Measurements from ENCODE around the gene SPTBN1. TPM values are rescaled to one million over a fixed set of nuclear protein-coding genes. Genes with fewer than 3 reads are reported as not detected.
"Not testable (repeated sequence)": the region's sequence is repeated elsewhere in the genome, so short reads cannot be mapped to it uniquely, and the experiment has no call there.

Gene SPTBN1
- total RNA-seq, 2 experiments from 2014 or later, result 87.0 to 88.3 TPM

- Mint-ChIP-seq H3K9me3 (no peaks in the 10 kb centered on the region), H3K4me3 (no peak overlapping the region), H3K4me1 (peaks cover 26% of the 10 kb centered on the region), H3K27ac (no peak overlapping the region), H3K36me3 (no peaks in the 10 kb centered on the region), H3K27me3 (peaks cover 39% of the 10 kb centered on the region)
- no peak for DNase-seq
Measured at GRCh38 chr2:54675738-54676137, 219.6 kb downstream of the SPTBN1 start.

GRCh38 chr2:54676656-54677055 lies 220.5 kb downstream of the SPTBN1 start:
- H3K27ac Mint-ChIP-seq, result no peak overlapping the region
- H3K36me3 Mint-ChIP-seq, result no peaks in the 10 kb centered on the region
- no peak for DNase-seq
- H3K4me3 Mint-ChIP-seq, result no peak overlapping the region
- peaks cover 1% of the 10 kb centered on the region for H3K9me3 Mint-ChIP-seq
- peaks cover 35% of the 10 kb centered on the region for H3K4me1 Mint-ChIP-seq
- H3K27me3 Mint-ChIP-seq, result peaks cover 39% of the 10 kb centered on the region

- DNase-seq, result no peak
- Mint-ChIP-seq H3K27ac (no peak overlapping the region), H3K4me3 (no peak overlapping the region), H3K9me3 (peaks cover 1% of the 10 kb centered on the region), H3K36me3 (no peaks in the 10 kb centered on the region), H3K27me3 (peaks cover 40% of the 10 kb centered on the region), H3K4me1 (peaks cover 32% of the 10 kb centered on the region)
Measured at GRCh38 chr2:54677476-54678265, 221.5 kb downstream of the SPTBN1 start.

GRCh38 chr2:54678719-54679118 lies 222.6 kb downstream of the SPTBN1 start:
- H3K27ac Mint-ChIP-seq, result no peak overlapping the region
- peaks cover 22% of the 10 kb centered on the region for H3K4me1 Mint-ChIP-seq
- H3K27me3 Mint-ChIP-seq, result peaks cover 48% of the 10 kb centered on the region
- no peaks in the 10 kb centered on the region for H3K36me3 Mint-ChIP-seq
- H3K9me3 Mint-ChIP-seq, result peaks cover 1% of the 10 kb centered on the region
- no peak for DNase-seq
- no peak overlapping the region for H3K4me3 Mint-ChIP-seq

- DNase-seq, result peak; percentile 46
- Mint-ChIP-seq H3K4me3 (peak overlapping the region; percentile 60), H3K9me3 (peaks cover 1% of the 10 kb centered on the region), H3K36me3 (no peaks in the 10 kb centered on the region), H3K27ac (peak overlapping the region; percentile 44), H3K27me3 (peaks cover 44% of the 10 kb centered on the region), H3K4me1 (peaks cover 17% of the 10 kb centered on the region)
Measured at GRCh38 chr2:54680397-54681041, 224.4 kb downstream of the SPTBN1 start.

GRCh38 chr2:54681416-54681815 lies 225.3 kb downstream of the SPTBN1 start:
- no peak overlapping the region for H3K27ac Mint-ChIP-seq
- H3K9me3 Mint-ChIP-seq, result peaks cover 1% of the 10 kb centered on the region
- H3K27me3 Mint-ChIP-seq, result peaks cover 36% of the 10 kb centered on the region
- no peak for DNase-seq
- peaks cover 17% of the 10 kb centered on the region for H3K4me1 Mint-ChIP-seq
- H3K36me3 Mint-ChIP-seq, result no peaks in the 10 kb centered on the region
- no peak overlapping the region for H3K4me3 Mint-ChIP-seq

GRCh38 chr2:54683596-54683995 lies 227.5 kb downstream of the SPTBN1 start:
- DNase-seq, result no peak
- Mint-ChIP-seq H3K36me3 (no peaks in the 10 kb centered on the region), H3K27me3 (peaks cover 23% of the 10 kb centered on the region), H3K4me3 (no peak overlapping the region), H3K27ac (no peak overlapping the region), H3K4me1 (peaks cover 20% of the 10 kb centered on the region), H3K9me3 (peaks cover 1% of the 10 kb centered on the region)

GRCh38 chr2:54685263-54685775 lies 229.2 kb downstream of the SPTBN1 start:
- no peak for DNase-seq
- Mint-ChIP-seq H3K36me3 (no peaks in the 10 kb centered on the region), H3K4me1 (peaks cover 14% of the 10 kb centered on the region), H3K27me3 (peaks cover 10% of the 10 kb centered on the region), H3K9me3 (peaks cover 1% of the 10 kb centered on the region), H3K4me3 (no peak overlapping the region), H3K27ac (no peak overlapping the region)

GRCh38 chr2:54687595-54688152 lies 231.5 kb downstream of the SPTBN1 start:
- no peak for DNase-seq

GRCh38 chr2:54691445-54692135 lies 235.5 kb downstream of the SPTBN1 start:
- no peak for DNase-seq
- H3K9me3 Mint-ChIP-seq, result no peaks in the 10 kb centered on the region
- H3K27ac Mint-ChIP-seq, result no peak overlapping the region

More at GRCh38 chr2:54687595-54688152, 231.5 kb downstream of the SPTBN1 start:
- Mint-ChIP-seq H3K36me3 (no peaks in the 10 kb centered on the region), H3K27ac (no peak overlapping the region), H3K27me3 (peaks cover 8% of the 10 kb centered on the region), H3K9me3 (no peaks in the 10 kb centered on the region), H3K4me1 (peaks cover 2% of the 10 kb centered on the region), H3K4me3 (no peak overlapping the region)

GRCh38 chr2:54692556-54692955 lies 236.4 kb downstream of the SPTBN1 start:
- no peak for DNase-seq
- Mint-ChIP-seq H3K27me3 (peaks cover 7% of the 10 kb centered on the region), H3K36me3 (no peaks in the 10 kb centered on the region), H3K4me1 (peaks cover 2% of the 10 kb centered on the region), H3K4me3 (no peak overlapping the region), H3K9me3 (no peaks in the 10 kb centered on the region), H3K27ac (no peak overlapping the region)

More at GRCh38 chr2:54691445-54692135, 235.5 kb downstream of the SPTBN1 start:
- Mint-ChIP-seq H3K36me3 (no peaks in the 10 kb centered on the region), H3K27me3 (peaks cover 7% of the 10 kb centered on the region), H3K4me1 (peaks cover 2% of the 10 kb centered on the region), H3K4me3 (no peak overlapping the region)

GRCh38 chr2:54695378-54695777 lies 239.3 kb downstream of the SPTBN1 start:
- Mint-ChIP-seq H3K27me3 (peaks cover 7% of the 10 kb centered on the region), H3K36me3 (no peaks in the 10 kb centered on the region), H3K9me3 (peaks cover 1% of the 10 kb centered on the region), H3K4me1 (no peaks in the 10 kb centered on the region), H3K4me3 (no peak overlapping the region), H3K27ac (no peak overlapping the region)
- DNase-seq, result no peak

GRCh38 chr2:54697934-54698333 lies 241.8 kb downstream of the SPTBN1 start:
- Mint-ChIP-seq H3K9me3 (peaks cover 1% of the 10 kb centered on the region), H3K4me1 (peaks cover 5% of the 10 kb centered on the region), H3K36me3 (no peaks in the 10 kb centered on the region), H3K4me3 (no peak overlapping the region), H3K27me3 (peaks cover 7% of the 10 kb centered on the region), H3K27ac (no peak overlapping the region)
- DNase-seq, result no peak

- H3K4me1 Mint-ChIP-seq, result not testable (repeated sequence)
Measured at GRCh38 chr2:54698926-54699325, 242.8 kb downstream of the SPTBN1 start.

GRCh38 chr2:54699665-54700064 lies 243.5 kb downstream of the SPTBN1 start:
- peaks cover 1% of the 10 kb centered on the region for H3K9me3 Mint-ChIP-seq
- H3K27me3 Mint-ChIP-seq, result peaks cover 7% of the 10 kb centered on the region
- H3K36me3 Mint-ChIP-seq, result no peaks in the 10 kb centered on the region
- H3K4me3 Mint-ChIP-seq, result no peak overlapping the region
- peaks cover 5% of the 10 kb centered on the region for H3K4me1 Mint-ChIP-seq
- H3K27ac Mint-ChIP-seq, result no peak overlapping the region
- no peak for DNase-seq

More at GRCh38 chr2:54698926-54699325, 242.8 kb downstream of the SPTBN1 start:
- H3K9me3 Mint-ChIP-seq, H3K36me3 Mint-ChIP-seq, DNase-seq, H3K4me3 Mint-ChIP-seq, H3K27me3 Mint-ChIP-seq, H3K27ac Mint-ChIP-seq: not testable (repeated sequence)

All from activated naive CD8-positive, alpha-beta T cell treated with anti-CD3 and anti-CD28 coated beads for 36 hours (primary cell).